K562 (cell line): ENCODE results near the gene CLEC4M. TPM values are rescaled to one million over a fixed set of nuclear protein-coding genes. Genes with fewer than 3 reads are reported as not detected.

Source experiments
- ARID1B ChIP-seq: fragments of 450-650 bp; IDR thresholded peaks from 2 replicates; pipeline ENCODE4 v1.6.1; 2016; ENCODE audit warnings: antibody characterized with exemption, mild to moderate bottlenecking, inconsistent platforms
- CCNT2 ChIP-seq: IDR thresholded peaks from 2 replicates; pipeline ENCODE4 v1.6.1; 2011; ENCODE audit warnings: borderline replicate concordance, low read depth, mild to moderate bottlenecking, moderate library complexity, mixed read lengths, low read length; ENCODE audit not compliant: insufficient read length; ENCODE audit errors: extremely low read depth
- FIP1L1 ChIP-seq: fragments of 200-400 bp; formaldehyde crosslinking; IDR thresholded peaks from 2 replicates; pipeline ENCODE4 v1.6.1; 2018; ENCODE audit warnings: mild to moderate bottlenecking, low read depth, low read length; ENCODE audit not compliant: poor library complexity, severe bottlenecking
- FOSL1 ChIP-seq: fragments of 200-800 bp; sonication (Bioruptor generic); conservative IDR thresholded peaks from 2 replicates; pipeline ENCODE4 v1.6.1; 2016; ENCODE audit warnings: missing genetic modification characterization, missing compliant biosample characterization
- NR2C2 ChIP-seq, 2 experiments: fragments of 200-800 bp in 1 of 2; sonication (Bioruptor generic) in 1 of 2; sonication (generic) in 1 of 2; formaldehyde crosslinking in 1 of 2; IDR thresholded peaks; 2 replicates each; pipeline versions ENCODE4 v1.6.1 to v1.8.0; 2016 to 2022; ENCODE audit warnings: mild to moderate bottlenecking in 1 of 2, missing compliant biosample characterization in 1 of 2, missing genetic modification characterization in 1 of 2, missing genetic modification reagents in 1 of 2
- PHTF2 ChIP-seq: fragments of 250-450 bp; sonication (Bioruptor Pico); IDR thresholded peaks from 2 replicates; pipeline ENCODE4 v1.5.0; 2021; ENCODE audit warnings: mild to moderate bottlenecking
- PURB ChIP-seq: sonication (generic); formaldehyde crosslinking; IDR thresholded peaks from 2 replicates; pipeline ENCODE4 v1.9.0; 2021; ENCODE audit warnings: low read depth, mild to moderate bottlenecking, missing genetic modification reagents
- RAD51 ChIP-seq: fragments of 450-650 bp; IDR thresholded peaks from 2 replicates; pipeline ENCODE4 v1.7.1; 2016; ENCODE audit warnings: low read depth, mild to moderate bottlenecking, borderline replicate concordance
- RUNX1 ChIP-seq: sonication (generic); IDR thresholded peaks from 2 replicates; pipeline ENCODE4 v1.6.1; 2016; ENCODE audit warnings: antibody characterized with exemption, low read depth
- SREBF2 ChIP-seq: sonication (generic); formaldehyde crosslinking; IDR thresholded peaks from 2 replicates; pipeline ENCODE4 v1.4.0; 2020; ENCODE audit warnings: mild to moderate bottlenecking, missing genetic modification reagents
- TOE1 ChIP-seq, 2 experiments: fragments of 450-650 bp in 1 of 2; sonication (generic) in 1 of 2; formaldehyde crosslinking in 1 of 2; IDR thresholded peaks; 2 replicates each; pipeline versions ENCODE4 v1.7.1 to v1.8.0; 2016 to 2022; ENCODE audit warnings: borderline replicate concordance in 2 of 2, mild to moderate bottlenecking in 2 of 2, antibody characterized with exemption in 1 of 2, inconsistent platforms in 1 of 2, low read depth in 1 of 2, missing genetic modification reagents in 1 of 2, moderate library complexity in 1 of 2
- U2AF1 ChIP-seq: fragments of 200-400 bp; formaldehyde crosslinking; optimal IDR thresholded peaks from 2 replicates; pipeline ENCODE3; 2017; ENCODE audit warnings: mild to moderate bottlenecking, low read depth, low read length, moderate library complexity
- ZC3H11A ChIP-seq: IDR thresholded peaks from 2 replicates; pipeline ENCODE4 v1.6.1; 2012; ENCODE audit warnings: low read depth, low read length, improper control_type of control experiment
- ZNF175 ChIP-seq: fragments of 200-800 bp; sonication (Bioruptor generic); IDR thresholded peaks from 2 replicates; pipeline ENCODE4 v1.6.1; 2016; ENCODE audit warnings: low read depth, mild to moderate bottlenecking, missing genetic modification characterization, missing compliant biosample characterization
- ZNF431 ChIP-seq: sonication (generic); formaldehyde crosslinking; IDR thresholded peaks from 2 replicates; pipeline ENCODE4 v1.8.0; 2022; ENCODE audit warnings: mild to moderate bottlenecking, missing genetic modification reagents
- ZNF699 ChIP-seq: fragments of 250-450 bp; sonication (Bioruptor Pico); IDR thresholded peaks from 2 replicates; pipeline ENCODE4 v1.8.0; 2021; ENCODE audit warnings: mild to moderate bottlenecking, moderate library complexity; ENCODE audit not compliant: insufficient replicate concordance
- polyA plus RNA-seq, 8 experiments: library from polyadenylated mRNA; depleted of rRNA in 4 of 8; stranded (reverse) in 5 of 8; unstranded in 3 of 8; fragments of >200 nt; fragmentation: Nextera tagmentation in 2 of 8; fragmentation: Illumina TruSeq in 1 of 8; extraction: Ambion mirVana in 2 of 8; extraction: Trizol in 1 of 8; gene quantifications; 2 replicates each; pipeline versions ENCODE4 v1.2.1 to v1.2.3, GENCODE V29; 2011 to 2014; ENCODE audit warnings: inconsistent platforms in 1 of 8, missing spikeins in 1 of 8
- total RNA-seq, 7 experiments: library from RNA; depleted of rRNA in 6 of 7; stranded (reverse); fragments of >200 nt in 6 of 7; fragmentation: Illumina TruSeq in 2 of 7; extraction: Trizol in 2 of 7; gene quantifications; 2 replicates each; pipeline versions ENCODE4 v1.2.1 to v1.2.3, GENCODE V29; 2011 to 2021; ENCODE audit warnings: low replicate concordance in 1 of 7
- TF ChIP-seq, protein P1 (sequence below): sonication (generic); formaldehyde crosslinking; IDR thresholded peaks from 2 replicates; pipeline ENCODE4 v1.8.1; 2023; ENCODE audit warnings: mild to moderate bottlenecking, missing genetic modification reagents, moderate library complexity
- TF ChIP-seq, protein P2 (sequence below): fragments of 450-650 bp; IDR thresholded peaks from one replicate; pipeline ENCODE4 v1.6.1; 2018; ENCODE audit warnings: mild to moderate bottlenecking, moderate library complexity; ENCODE audit not compliant: partially characterized antibody
- TF ChIP-seq, protein P3 (sequence below): fragments of 450-650 bp; formaldehyde crosslinking; IDR thresholded peaks from 2 replicates; pipeline ENCODE4 v1.4.0; 2020; ENCODE audit warnings: mild to moderate bottlenecking, moderate library complexity
- TF ChIP-seq, protein P4 (sequence below), 2 experiments: fragments of 450-650 bp in 1 of 2; sonication (generic) in 1 of 2; formaldehyde crosslinking in 1 of 2; IDR thresholded peaks in 1 of 2; conservative IDR thresholded peaks in 1 of 2; 2 replicates each; pipeline versions ENCODE4 v1.6.1 to v1.8.1; 2016 to 2023; ENCODE audit warnings: mild to moderate bottlenecking in 2 of 2, moderate library complexity in 2 of 2, inconsistent platforms in 1 of 2, missing genetic modification reagents in 1 of 2

Gene CLEC4M
- total and polyA plus RNA-seq, 9 of the 15 experiments (the other 6 are each of a cell fraction or from before 2014, with no cell fraction given): 0.08 to 0.18 TPM; not detected in 7

DNA sequence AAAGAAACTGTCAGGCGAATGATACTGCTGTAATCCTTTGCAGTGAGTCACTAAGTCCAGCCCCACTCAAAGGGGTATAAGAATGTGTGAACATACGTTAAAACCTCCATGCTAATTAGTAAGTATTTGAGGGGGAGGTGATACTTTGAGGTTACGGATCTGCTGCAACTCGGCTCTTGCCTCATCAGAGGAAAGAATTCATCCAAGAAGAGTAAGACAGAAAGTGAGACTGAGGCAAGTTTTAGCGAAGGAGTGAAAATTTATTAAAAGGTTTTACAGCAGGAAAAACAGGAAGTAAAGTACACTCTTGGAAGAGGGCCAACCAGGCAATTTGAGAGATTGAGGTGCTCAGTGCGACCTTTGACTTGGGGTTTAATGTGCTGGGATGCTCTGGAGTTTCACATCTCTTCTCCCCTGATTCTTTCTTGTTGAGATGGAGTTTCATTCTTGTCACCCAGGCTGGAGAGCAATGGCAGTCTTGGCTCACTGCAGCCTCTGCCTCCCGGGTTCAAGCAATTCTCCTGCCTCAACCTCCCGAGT, 9.8 kb downstream of the CLEC4M start (continued):
- no peak for TF ChIP-seq CCNT2
- TF ChIP-seq, protein P1, sequence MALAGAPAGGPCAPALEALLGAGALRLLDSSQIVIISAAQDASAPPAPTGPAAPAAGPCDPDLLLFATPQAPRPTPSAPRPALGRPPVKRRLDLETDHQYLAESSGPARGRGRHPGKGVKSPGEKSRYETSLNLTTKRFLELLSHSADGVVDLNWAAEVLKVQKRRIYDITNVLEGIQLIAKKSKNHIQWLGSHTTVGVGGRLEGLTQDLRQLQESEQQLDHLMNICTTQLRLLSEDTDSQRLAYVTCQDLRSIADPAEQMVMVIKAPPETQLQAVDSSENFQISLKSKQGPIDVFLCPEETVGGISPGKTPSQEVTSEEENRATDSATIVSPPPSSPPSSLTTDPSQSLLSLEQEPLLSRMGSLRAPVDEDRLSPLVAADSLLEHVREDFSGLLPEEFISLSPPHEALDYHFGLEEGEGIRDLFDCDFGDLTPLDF (CRISPR knock-in tag): no peak
- TF ChIP-seq ZNF699 (CRISPR knock-in tag): no peak
- peak; percentile 44; the same call in 1 of the 2 replicates for TF ChIP-seq FOSL1 (tag)
- no peak for TF ChIP-seq U2AF1
- TF ChIP-seq NR2C2 (CRISPR knock-in tag; IDR thresholded peaks at IDR 0.05): no peak
- 0 out of 2 replicates have a peak, but pooled peaks have one; percentile 16 for TF ChIP-seq NR2C2 (tag; IDR thresholded peaks at IDR 0.05)
- TF ChIP-seq SREBF2: no peak
- no peak for TF ChIP-seq ZNF175 (CRISPR knock-in tag)
- TF ChIP-seq ZNF431 (CRISPR knock-in tag): no peak
- TF ChIP-seq PHTF2: no peak
- no peak for TF ChIP-seq TOE1 (IDR thresholded peaks at IDR 0.05; ENCODE audit: borderline replicate concordance)
- no peak for TF ChIP-seq TOE1 (CRISPR knock-in tag; IDR thresholded peaks at IDR 0.05; ENCODE audit: borderline replicate concordance, low read depth)
- TF ChIP-seq, protein P2, sequence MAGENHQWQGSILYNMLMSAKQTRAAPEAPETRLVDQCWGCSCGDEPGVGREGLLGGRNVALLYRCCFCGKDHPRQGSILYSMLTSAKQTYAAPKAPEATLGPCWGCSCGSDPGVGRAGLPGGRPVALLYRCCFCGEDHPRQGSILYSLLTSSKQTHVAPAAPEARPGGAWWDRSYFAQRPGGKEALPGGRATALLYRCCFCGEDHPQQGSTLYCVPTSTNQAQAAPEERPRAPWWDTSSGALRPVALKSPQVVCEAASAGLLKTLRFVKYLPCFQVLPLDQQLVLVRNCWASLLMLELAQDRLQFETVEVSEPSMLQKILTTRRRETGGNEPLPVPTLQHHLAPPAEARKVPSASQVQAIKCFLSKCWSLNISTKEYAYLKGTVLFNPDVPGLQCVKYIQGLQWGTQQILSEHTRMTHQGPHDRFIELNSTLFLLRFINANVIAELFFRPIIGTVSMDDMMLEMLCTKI: no peak
- no peak for TF ChIP-seq ZC3H11A
- TF ChIP-seq RAD51: no peak
- no peak for TF ChIP-seq FIP1L1
- 0 out of 2 replicates have a peak, but pooled peaks have one; percentile 21 for TF ChIP-seq ARID1B
- no peak for TF ChIP-seq RUNX1
- TF ChIP-seq, protein P3, sequence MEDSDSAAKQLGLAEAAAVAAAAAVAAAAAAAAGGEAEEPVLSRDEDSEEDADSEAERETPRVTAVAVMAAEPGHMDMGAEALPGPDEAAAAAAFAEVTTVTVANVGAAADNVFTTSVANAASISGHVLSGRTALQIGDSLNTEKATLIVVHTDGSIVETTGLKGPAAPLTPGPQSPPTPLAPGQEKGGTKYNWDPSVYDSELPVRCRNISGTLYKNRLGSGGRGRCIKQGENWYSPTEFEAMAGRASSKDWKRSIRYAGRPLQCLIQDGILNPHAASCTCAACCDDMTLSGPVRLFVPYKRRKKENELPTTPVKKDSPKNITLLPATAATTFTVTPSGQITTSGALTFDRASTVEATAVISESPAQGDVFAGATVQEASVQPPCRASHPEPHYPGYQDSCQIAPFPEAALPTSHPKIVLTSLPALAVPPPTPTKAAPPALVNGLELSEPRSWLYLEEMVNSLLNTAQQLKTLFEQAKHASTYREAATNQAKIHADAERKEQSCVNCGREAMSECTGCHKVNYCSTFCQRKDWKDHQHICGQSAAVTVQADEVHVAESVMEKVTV: no peak
- TF ChIP-seq, protein P4, sequence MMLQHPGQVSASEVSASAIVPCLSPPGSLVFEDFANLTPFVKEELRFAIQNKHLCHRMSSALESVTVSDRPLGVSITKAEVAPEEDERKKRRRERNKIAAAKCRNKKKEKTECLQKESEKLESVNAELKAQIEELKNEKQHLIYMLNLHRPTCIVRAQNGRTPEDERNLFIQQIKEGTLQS (IDR thresholded peaks at IDR 0.05): peak; percentile 56
- TF ChIP-seq, protein P4 (CRISPR knock-in tag; conservative IDR thresholded peaks at IDR 0.05): no peak
- TF ChIP-seq PURB (CRISPR knock-in tag): no peak
